Body of pancreas (tissue), 4 donors: Measurements from ENCODE around the gene PLCB2.

Source experiments
- POLR2A ChIP-seq, 3 donors: fragments of 450-650 bp; IDR thresholded peaks; one replicate each; pipeline ENCODE4 v1.6.1; 2016; ENCODE audit warnings: antibody characterized with exemption in 3 of 3, mild to moderate bottlenecking in 2 of 3
- TF ChIP-seq, protein P1 (sequence below), 7 experiments: fragments of 450-650 bp in 4 of 7; fragments of 200-600 bp in 3 of 7; sonication (generic) in 3 of 7; IDR thresholded peaks; one replicate each; pipeline ENCODE4 v1.5.1; 2016 to 2019; ENCODE audit warnings: antibody characterized with exemption in 7 of 7

DNA sequence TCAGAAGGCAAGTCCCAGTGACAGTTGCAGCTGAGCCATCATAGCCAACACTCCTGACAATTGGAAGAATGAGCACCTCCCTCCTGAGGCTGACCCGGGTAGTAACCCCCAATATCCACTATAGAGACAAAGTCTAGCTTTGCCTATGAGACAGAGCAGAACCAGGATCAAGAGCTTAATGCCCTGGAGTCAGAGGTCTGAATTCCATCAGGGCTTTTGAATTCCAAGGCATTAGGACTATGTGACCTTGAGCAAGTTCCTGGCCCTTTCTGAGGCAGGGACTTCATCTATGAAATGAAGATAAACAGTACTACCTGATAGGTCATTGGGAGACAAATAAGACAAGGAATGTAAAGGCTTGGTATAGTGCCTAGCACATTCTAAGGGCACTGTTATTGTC lies 12.7 kb upstream of the PLCB2 start:
- TF ChIP-seq, protein P1, sequence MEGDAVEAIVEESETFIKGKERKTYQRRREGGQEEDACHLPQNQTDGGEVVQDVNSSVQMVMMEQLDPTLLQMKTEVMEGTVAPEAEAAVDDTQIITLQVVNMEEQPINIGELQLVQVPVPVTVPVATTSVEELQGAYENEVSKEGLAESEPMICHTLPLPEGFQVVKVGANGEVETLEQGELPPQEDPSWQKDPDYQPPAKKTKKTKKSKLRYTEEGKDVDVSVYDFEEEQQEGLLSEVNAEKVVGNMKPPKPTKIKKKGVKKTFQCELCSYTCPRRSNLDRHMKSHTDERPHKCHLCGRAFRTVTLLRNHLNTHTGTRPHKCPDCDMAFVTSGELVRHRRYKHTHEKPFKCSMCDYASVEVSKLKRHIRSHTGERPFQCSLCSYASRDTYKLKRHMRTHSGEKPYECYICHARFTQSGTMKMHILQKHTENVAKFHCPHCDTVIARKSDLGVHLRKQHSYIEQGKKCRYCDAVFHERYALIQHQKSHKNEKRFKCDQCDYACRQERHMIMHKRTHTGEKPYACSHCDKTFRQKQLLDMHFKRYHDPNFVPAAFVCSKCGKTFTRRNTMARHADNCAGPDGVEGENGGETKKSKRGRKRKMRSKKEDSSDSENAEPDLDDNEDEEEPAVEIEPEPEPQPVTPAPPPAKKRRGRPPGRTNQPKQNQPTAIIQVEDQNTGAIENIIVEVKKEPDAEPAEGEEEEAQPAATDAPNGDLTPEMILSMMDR (IDR thresholded peaks at IDR 0.05), result no peak
- TF ChIP-seq POLR2A (IDR thresholded peaks at IDR 0.05), result no peak
